Measurements from ENCODE around the gene ZNF334.

The ZNF334 gene

DNA sequence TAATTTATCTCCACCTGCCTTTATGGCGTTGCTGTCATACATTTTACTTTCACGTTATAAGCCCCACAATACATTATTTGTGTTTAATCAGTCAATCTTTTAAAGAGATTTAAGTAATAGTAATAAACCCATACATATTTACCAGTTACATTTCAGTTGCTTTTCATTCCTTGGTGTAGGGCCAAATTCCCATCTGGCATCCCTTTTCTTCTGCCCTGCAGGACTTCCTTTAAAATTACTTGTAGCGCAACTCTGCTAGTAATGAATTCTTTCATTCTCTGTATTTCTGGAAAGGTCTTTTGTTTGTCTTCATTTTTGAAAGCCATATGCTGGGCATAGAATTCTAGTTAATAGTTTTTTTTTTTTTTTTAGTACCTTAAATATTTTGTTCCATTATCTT is 24.9 kb downstream of the ZNF334 start:
- no peak overlapping the region for H3K4me3 ChIP-seq (ENCODE audit: low read depth, low read length)
- no peak for TF ChIP-seq CTCF (IDR thresholded peaks at IDR 0.05; ENCODE audit: control insufficient read depth, extremely low read depth, insufficient read depth)
- DNase-seq (ENCODE audit: low read depth), result no peak

GRCh38 chr20:46487628-46488027 is 25.7 kb downstream of the ZNF334 start:
- no peak overlapping the region for H3K4me3 ChIP-seq (ENCODE audit: low read depth, low read length)
- no peak for DNase-seq (ENCODE audit: low read depth)
- TF ChIP-seq CTCF (IDR thresholded peaks at IDR 0.05; ENCODE audit: control insufficient read depth, extremely low read depth, insufficient read depth), result no peak

- no peak for TF ChIP-seq CTCF (IDR thresholded peaks at IDR 0.05; ENCODE audit: control insufficient read depth, extremely low read depth, insufficient read depth)
- peak overlapping the region; percentile 41 for H3K4me3 ChIP-seq (ENCODE audit: low read depth, low read length)
- peak; percentile 65 for DNase-seq (ENCODE audit: low read depth)
Measured at GRCh38 chr20:46485431-46485830, 27.9 kb downstream of the ZNF334 start.

DNA sequence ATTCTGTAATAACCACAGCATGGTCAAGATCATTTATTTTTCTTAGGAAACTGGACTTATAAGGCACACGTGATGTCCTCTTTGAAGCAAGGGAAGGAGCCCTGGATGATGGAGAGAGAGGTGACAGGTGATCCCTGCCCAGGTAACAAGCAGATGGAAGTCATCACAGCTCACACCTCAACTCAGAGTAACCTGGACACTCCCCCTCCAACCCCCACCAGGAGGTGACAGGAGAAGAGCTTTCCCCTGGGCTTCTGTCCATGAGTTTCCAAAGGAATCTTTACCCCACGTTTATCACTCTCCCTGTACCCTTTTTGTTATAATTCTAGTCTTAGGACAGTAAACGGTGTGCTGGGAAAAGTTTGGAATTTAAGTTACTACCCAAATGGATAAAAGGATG is 28.4 kb downstream of the ZNF334 start:
- no peak for DNase-seq (ENCODE audit: low read depth)
- TF ChIP-seq CTCF (IDR thresholded peaks at IDR 0.05; ENCODE audit: control insufficient read depth, extremely low read depth, insufficient read depth), result no peak
- no peak overlapping the region; the same call in 1 of the 2 replicates for H3K4me3 ChIP-seq (ENCODE audit: low read depth, low read length)

GRCh38 chr20:46483879-46484278 is 29.5 kb downstream of the ZNF334 start:
- H3K4me3 ChIP-seq (ENCODE audit: low read depth, low read length), result no peak overlapping the region
- no peak for TF ChIP-seq CTCF (IDR thresholded peaks at IDR 0.05; ENCODE audit: control insufficient read depth, extremely low read depth, insufficient read depth)
- no peak for DNase-seq (ENCODE audit: low read depth)

DNA sequence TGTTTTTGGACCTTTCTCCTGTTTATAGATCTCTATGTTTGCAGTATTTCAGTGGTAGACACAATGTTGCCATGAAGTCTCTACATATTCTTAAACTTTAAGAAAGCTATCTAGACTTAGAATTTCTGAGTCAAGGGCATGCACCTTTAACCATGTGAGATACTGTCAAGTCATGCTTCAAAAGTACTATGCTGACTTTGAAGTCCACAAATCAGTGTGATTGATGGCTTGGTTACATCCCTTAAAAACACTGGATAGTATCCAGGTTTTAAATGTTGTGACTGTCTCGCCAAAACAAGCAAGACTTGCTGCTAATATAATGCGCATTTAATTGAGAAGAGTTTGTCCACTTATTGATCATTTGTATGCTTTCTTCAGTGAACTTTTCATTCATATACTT is 30.5 kb downstream of the ZNF334 start:
- TF ChIP-seq CTCF (IDR thresholded peaks at IDR 0.05; ENCODE audit: control insufficient read depth, extremely low read depth, insufficient read depth), result no peak
- DNase-seq (ENCODE audit: low read depth), result no peak
- H3K4me3 ChIP-seq (ENCODE audit: low read depth, low read length), result no peak overlapping the region

- DNase-seq (ENCODE audit: low read depth), result no peak
- no peak overlapping the region for H3K4me3 ChIP-seq (ENCODE audit: low read depth, low read length)
- TF ChIP-seq CTCF (IDR thresholded peaks at IDR 0.05; ENCODE audit: control insufficient read depth, extremely low read depth, insufficient read depth), result no peak
Measured at GRCh38 chr20:46477640-46478039, 35.7 kb downstream of the ZNF334 start.
